Prostate gland (tissue), 2 donors: ENCODE results near the gene LY86.

Experiments
- POLR2A ChIP-seq: fragments of 450-650 bp; IDR thresholded peaks from one replicate; pipeline ENCODE4 v1.6.1; 2016; ENCODE audit warnings: antibody characterized with exemption, mild to moderate bottlenecking
- TF ChIP-seq, protein P1 (sequence below), 4 experiments: fragments of 200-600 bp in 2 of 4; fragments of 450-650 bp in 2 of 4; sonication (generic) in 2 of 4; IDR thresholded peaks; 1 replicate in 3 of 4; 2 replicates in 1 of 4; pipeline ENCODE4 v1.5.1; 2016 to 2019; ENCODE audit warnings: antibody characterized with exemption in 4 of 4, mild to moderate bottlenecking in 2 of 4, moderate library complexity in 2 of 4

DNA sequence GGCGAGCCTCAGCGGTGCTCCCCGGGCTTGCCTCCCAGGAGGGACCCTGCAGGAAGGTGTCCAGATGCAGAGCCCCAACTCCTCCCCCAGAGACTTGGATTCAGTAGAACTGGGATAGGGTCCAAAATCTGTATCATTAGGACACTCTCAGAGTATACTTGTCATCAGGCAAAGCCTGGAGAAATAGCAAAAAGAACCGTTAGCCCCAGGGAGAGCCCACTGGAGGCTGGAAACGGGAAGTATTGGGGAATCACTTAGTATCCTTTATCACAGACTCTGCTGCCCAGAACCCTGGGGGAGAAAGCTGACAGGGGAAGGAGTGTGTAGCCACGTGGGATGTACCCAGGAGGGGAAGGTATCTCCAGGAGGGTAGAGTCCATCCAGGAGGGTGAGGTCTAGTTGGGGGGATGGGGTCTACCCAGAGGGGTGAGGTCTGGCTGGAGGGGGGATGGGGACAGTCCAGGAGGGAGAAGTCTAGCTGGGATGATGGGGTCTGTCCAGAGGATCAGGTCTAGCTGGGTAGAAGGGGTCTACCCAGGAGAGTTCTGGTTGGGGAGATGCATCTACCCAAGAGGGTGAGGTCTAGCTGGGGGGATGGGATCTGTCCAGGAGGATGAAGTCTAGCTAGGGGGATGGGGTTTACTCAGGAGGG lies 107.2 kb downstream of the LY86 start:
- TF ChIP-seq, protein P1, sequence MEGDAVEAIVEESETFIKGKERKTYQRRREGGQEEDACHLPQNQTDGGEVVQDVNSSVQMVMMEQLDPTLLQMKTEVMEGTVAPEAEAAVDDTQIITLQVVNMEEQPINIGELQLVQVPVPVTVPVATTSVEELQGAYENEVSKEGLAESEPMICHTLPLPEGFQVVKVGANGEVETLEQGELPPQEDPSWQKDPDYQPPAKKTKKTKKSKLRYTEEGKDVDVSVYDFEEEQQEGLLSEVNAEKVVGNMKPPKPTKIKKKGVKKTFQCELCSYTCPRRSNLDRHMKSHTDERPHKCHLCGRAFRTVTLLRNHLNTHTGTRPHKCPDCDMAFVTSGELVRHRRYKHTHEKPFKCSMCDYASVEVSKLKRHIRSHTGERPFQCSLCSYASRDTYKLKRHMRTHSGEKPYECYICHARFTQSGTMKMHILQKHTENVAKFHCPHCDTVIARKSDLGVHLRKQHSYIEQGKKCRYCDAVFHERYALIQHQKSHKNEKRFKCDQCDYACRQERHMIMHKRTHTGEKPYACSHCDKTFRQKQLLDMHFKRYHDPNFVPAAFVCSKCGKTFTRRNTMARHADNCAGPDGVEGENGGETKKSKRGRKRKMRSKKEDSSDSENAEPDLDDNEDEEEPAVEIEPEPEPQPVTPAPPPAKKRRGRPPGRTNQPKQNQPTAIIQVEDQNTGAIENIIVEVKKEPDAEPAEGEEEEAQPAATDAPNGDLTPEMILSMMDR (IDR thresholded peaks at IDR 0.05): no peak
- TF ChIP-seq POLR2A: no peak
